UCSD-AML1 (cell line): Measurements from ENCODE around the gene VLDLR.

ENCODE experiments used
- DNase-seq: peaks from one replicate; lab custom pipeline; 2025; ENCODE audit not compliant: unreplicated experiment; lab: John Stamatoyannopoulos, UW

VLDLR gene

DNA sequence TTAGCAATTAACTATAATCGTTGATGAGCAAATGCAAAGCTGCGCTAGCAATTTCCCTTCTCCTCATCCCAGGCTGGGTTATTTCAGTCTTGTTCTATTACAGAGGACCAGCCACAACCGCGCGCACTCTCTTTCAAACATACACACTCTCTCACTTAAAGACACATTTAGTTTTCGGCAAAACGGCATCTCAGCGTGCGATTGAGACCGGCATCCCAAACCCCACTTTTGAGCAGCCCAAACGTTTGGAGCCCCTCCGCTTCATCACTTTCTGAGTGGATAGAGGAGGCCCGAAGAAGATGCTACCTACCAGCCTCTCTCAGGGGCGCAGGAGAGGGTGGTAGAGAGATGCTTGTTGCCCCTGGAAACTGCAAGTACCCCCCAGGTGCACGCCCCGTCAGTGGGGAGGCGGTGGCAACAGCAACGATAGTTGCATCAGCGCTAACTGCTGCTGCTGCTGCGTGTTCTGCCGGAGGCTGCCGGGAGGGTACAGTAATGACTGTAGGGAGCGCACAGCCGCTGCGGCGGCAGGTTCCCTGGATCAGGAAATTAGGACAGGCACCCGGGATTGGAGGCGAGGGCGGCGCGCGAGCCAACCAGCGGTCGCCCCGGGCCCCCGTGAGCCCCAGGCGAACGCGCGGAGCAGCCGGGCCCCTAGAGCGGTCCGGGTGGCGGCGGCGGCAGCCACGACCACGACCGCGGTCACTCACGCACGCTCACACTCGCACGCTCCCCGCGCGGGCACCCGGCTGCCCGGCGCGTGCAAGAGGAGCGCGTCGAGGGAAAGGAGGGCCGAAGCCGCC is 467 bp upstream of the VLDLR start:
- peak; percentile 82 for DNase-seq

DNA sequence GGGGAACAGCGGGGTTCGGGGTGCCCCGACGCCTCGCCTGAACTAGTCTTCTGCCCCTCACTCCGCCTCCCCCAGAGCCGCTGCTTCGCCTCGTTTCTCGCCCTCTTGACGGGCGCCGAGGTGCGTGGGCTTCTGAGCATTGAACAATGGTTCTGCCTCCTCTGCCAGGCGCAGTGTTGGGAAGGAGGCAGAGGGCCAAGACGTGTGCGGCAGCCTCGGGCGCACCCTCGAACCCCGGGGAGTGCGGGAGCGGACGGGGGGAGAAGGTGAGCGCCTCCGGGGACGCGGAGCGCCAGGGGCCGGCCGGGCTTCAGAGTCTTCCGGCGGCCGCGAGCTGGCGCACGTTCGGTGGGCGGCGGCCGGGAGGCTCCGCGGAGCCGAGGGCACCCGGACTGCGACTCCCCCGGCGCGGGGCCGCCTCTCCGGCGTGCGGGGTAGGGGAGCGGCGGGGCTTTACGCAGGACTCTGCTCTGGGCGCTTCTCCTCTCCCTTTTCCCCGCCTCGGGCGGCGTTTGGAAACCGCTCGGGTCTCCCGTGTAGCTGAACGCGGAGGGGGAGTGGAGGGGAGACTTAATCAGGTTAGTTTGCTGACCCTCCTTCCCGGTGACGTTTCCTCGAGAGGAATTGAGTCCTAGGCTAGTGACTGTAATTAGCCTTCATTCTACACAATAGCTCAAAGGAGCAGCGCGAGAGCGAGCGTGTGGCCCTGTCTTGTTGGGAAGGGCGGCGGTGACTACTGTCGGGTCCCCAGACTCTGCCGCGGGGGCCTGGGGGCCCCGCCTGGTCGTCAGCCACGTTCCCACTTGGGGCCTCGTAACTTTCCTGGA is 1.1 kb downstream of the VLDLR start:
- DNase-seq, result no peak

DNA sequence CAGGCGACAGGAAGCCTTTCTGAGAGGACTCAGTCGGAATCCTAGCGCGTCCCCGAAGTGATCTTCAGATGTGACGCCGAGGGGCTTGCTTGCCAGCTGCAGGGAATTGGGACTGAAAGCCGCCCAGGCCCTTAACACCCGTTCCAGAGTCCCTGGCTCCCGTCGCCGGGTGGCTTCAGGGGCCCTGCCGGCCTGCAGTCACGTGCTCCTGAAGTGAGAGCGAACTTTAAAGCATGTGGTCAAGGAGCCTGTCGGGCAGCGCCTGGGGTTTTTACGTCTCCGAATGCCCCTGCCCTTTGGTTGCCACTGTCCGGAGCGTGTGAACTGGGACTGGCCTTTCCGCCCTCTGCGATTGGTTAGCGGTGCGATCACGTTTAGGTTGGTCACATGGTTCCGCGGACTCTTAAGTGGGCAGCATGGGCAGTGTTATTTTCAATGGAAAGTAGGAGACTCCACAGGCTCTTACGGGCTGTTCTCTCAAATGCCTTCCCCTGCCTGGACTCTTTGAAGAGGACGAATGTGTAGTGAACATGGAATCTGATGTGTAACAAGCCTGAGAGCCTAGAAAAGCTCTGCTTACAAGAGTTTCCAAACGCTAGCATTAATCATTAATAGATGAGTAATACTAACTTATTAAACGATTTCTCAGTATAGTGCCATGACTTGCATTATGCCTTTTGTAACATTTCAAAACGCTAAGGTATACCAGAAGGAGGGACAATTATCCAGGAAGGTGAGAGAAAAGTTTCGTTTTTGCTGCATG is 1.9 kb downstream of the VLDLR start:
- DNase-seq, result no peak

DNA sequence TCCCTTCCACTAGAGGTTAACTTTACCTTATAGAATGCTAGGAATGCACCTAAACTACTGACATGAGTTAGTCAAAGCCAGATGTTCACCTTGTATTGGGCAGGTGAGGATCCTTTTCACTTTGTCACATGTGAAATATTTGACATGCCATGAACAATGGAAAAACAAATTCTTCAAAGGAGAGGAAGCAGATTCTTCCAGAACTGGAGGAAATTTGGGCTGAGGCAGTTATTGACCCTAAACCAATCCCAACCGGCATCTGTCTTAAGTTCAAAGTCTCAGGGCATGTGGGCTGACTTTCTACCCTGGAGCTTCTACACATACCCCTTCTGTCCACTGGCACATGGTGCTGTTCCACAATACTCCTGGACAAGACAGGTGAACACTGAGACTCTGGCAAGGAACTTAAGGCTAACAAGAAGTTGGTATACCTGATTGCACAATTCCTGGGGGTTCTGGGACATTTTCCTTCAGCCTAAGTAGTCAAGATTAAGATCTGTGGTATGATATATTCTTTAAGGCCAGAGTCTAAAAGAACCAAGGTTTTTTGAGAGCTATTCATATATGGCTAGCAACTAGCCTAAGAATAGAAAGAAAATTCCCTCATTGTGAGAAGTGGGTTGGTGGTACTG is 2.6 kb downstream of the VLDLR start:
- DNase-seq, result no peak

DNA sequence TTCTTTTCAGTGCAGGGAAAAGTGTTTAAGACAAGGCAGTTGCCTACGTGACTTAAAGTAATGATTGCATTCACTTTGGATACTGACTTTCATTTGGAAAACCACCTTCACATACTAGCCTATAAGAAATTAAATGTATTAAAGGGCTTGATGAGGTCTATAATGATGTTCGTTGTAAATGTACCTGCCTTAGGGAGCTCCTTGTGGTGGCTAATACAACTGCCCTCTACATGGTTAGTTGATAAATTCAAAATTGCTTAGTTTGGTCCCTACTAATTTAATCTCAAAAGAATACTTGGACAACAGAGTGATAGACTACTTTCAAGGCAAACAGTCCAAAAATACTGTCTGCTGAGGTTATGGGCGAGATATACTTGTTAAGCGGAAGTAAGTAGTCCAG is 3.8 kb downstream of the VLDLR start:
- no peak for DNase-seq

DNA sequence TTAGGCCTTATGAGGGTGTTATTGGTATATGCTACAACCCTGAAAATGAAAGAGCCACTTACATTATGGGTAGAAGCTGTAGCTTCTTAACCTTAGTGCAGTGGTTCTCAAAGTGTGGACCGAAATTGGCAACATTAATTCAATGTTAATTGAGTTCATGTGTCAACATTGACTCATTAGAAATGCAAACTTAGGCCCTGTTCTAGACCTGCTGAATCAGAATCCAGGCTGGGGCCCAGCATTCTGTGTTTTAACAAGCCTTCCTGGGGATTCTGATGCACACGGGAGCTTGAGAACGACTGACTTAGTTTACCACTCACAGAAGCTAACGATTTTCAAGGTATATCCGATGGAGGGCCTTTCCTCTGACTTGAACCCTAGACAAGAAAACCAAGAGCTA is 7.3 kb downstream of the VLDLR start:
- no peak for DNase-seq

DNA sequence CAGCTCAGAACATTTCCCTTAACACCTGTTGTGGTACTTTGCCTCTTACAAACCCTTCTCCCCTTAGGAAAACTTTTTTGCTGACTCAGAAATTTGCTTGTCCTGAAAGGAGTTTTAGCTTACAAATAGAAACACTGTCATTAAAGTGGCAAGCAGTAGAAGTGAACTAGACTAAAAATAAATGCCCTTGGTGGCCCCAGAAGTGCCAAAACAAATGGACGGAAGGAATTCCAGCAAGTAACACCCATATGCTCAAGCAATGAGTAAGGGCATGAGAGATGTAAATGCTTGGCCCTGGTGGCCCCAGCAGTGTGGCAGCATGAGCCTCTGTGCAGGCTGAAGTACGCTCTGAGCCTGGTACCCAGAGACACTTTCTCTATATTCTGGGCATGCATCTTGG is 8.6 kb downstream of the VLDLR start:
- DNase-seq, result no peak

DNA sequence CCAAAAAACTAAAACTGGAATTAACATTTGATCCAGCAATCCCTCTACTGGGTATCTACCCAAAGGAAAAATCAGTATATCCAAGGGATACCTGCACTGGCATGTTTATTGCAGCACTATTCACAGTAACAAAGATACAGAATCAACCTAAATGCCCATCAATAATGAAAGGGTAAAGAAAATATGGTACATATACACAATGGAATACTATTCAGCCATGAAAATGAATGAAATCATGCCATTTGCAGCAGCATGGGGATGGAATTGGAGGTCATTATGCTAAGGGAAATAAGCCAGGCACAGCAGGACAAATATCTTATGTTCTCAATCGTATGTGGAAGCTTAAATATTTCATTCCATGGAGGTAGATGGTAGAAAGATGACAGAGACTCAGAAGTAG is 9.7 kb downstream of the VLDLR start:
- no peak for DNase-seq

DNA sequence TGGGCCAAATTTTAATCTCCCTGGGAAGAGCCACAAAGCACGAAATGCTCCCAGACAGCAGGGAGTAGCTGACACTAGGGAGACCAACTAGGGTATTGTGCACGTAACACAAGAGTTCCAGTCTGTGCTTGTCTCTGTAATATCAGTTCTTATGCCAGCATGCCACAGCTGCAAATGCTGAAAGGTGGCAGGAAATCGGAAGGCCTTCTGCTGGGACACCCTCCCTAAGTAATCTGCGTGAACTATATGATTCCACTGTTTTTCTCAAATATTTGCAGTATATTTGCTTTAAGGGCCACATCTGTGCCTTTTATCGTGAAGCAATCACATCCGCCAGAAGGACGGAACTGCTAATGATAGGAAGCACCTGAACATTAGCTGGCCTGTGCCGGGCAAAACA is 12.6 kb downstream of the VLDLR start:
- no peak for DNase-seq

DNA sequence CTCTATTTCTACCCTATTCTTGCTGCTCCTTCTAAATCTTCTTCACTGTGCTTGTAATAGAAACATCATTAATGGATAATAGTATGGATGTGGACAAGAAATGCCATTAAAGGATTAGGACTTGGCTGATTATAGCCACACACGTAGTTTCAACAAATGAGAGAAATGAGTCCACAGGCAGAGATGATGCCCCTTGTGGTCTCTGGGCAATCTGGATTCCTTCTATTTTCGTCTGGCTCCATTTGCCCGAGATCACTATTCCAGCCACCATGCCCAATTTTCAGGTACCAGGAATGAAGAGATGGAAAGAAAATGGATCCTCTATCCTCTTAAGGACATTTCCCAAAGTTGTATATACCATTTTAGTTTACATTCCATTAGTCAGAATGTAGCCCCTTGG is 13.2 kb downstream of the VLDLR start:
- DNase-seq, result no peak

DNA sequence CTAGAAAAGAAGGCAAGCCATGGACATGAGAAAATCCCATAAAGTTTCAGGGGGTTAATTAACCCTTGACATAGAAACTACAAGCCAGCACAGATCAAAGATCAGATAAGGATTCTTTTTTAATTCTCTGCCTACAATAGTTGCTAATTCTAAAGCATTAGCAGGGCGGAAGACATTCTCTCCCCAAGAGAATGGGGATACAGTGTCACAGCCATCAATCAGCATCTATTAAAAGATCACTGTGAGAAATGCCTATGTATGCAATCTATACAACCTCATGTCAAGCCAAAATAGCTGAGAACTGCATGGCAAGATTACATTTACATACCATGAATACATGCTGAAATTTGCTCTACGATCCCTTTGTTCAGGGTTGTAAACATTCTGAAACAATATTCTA is 14.3 kb downstream of the VLDLR start:
- DNase-seq, result no peak

DNA sequence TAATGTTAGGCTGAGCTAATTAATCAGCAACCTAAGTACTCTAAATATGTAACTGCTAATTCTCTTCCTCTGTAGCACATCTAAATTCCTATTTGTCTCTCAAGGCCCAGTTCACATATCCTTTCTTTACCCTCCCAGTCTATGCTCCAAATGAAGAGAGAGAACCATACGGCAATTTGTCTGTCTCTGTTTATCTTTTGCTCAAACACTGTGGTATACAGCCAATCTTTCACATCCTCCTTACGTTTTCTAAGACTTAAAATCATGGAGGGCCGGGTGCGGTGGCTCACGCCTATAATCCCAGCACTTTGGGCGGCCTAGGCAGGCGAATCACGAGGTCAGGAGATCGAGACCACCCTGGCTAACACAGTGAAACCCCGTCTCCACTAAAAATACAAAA is 15.8 kb downstream of the VLDLR start:
- DNase-seq, result no peak

DNA sequence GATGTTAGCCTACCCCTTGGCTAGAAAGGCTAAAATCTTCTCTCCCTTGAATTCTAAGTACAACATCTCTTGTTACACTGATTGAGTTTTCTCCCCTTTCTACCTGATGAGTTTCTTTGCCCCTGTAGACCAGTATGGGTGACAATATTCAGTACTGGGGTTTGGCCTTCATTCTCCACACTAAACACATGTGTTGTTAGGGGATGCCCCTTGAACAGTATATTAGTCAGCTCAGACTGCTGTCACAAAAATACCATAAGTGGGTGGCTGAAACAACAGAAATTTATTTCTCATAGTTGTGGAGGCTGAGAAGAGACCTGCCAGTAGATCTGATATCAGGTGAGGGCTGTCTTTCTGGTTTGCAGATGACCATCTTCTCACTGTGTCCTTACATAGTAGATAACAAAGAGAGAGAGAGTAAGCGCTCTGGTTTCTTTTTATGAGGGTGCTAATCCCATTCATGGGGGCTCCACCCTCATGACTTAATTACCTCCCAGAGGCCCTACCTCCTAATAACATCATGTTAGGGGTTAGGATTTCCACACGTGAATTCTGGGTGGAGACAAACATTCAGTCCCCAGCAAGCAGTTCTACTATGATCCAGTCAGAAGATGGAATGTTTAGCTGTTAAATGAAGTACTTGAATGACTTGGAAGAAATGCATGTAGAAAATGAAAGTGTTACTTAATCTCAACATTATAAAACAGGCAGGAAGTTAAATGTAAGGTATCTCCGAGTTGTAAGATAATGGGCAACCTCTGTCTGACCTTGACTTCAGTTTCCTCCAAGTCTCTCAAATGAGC is 17.5 kb downstream of the VLDLR start:
- DNase-seq, result no peak

DNA sequence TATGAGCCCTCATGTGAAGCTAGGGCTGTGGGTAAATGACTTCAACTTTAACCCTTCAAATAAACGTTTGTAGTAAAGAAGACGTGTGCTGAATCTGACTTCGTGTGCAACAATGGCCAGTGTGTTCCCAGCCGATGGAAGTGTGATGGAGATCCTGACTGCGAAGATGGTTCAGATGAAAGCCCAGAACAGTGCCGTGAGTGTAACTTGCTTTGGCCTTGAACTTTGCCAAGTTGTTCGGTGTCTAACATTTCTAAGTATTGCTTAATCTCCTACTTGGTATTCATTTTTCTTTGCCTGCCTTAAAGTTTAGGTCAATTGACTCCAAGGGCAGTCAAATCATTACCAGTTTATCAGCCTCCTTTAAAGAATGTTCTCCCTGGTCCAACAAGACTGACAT is 18.2 kb downstream of the VLDLR start:
- DNase-seq, result no peak

DNA sequence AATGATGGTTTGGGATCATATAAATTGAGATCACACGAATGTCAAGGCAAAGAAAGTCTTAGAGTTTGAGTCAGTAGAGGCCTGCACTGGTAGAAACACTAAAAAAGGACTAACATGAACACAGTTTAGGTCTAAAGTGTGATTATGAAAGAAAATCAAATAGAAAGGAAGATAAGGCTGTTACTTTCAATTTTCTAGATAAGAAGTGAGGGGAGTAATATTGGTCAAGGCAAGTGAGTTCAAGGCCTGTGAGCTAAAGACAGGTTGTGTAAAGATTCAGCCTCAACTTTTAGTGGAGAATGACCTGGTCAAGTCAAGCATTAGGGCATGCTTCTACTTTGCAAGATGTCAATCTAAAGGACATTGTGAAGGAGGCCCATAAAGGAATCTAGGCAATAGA is 19.0 kb downstream of the VLDLR start:
- DNase-seq, result no peak

DNA sequence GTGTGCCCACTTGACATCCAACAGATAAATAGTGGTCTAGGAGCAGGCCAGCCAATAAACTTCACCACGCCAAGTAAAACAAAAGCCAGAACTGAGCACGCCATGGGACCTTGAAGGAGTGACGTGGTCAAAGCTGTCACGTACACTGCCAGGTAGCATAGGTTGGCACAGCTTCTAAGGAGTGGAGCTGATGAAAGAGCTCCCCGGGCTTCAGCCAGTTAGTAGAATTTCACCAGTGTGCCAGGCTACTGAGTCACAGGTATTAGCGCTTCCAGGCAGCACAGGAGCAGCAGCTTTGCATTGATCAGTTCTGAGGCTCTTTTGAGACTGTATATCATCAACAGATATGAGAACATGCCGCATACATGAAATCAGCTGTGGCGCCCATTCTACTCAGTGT is 19.4 kb downstream of the VLDLR start:
- no peak for DNase-seq

DNA sequence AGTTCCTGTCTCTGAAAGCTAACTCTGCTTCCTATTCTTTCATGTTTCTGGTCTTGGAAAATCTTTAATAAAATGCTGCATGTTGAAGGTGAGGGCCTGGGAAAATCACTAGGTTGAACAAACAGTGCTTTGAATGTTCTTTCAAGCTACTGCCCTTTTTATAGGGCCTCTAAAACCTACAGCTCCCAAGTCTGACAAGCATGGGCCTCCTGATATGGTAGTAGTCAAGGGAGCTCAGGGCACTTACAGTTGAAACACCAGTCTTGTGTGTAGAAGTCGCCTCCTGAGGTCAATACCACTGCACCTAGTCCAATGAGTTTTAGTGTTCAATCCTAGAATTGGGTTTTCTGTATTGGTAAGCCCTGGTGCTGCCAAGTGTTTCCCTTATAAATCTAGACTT is 20.5 kb downstream of the VLDLR start:
- DNase-seq, result no peak

DNA sequence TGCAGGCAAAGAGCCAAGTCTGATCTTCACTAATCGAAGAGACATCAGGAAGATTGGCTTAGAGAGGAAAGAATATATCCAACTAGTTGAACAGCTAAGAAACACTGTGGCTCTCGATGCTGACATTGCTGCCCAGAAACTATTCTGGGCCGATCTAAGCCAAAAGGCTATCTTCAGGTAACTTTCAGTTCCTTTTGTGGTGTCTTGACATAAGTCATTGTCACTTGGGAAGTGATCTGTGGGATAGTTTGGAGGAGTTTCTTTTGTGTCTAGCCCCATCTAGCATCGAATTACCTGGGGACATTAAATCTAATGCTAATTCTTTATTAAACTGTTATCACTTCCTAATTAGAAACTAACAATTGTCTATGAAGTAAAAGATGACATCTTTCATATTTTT is 24.0 kb downstream of the VLDLR start:
- DNase-seq, result no peak

DNA sequence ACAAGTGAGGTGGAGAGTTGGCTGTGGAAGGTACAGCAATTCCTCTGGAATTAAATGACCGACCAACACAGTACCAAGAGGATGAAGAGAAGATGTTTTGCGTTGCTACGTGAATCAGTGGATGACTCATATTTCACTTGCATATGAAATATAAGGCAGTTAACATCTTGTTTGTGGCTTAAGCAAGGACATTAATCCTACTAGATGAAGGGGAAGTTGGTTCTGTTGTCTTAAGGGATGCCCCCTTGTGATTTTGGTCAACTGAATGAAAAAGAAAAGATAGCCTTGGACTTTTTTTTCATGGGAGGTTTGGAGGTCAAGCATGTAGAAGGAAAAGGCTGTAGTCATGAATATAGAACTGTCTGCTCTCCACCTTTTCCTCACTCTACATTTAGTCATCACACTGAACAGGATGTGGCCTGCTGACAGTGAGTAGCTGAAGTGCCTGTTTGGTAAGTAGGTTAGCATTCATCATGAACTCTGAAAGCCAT is 33.9 kb downstream of the VLDLR start:
- no peak for DNase-seq

DNA sequence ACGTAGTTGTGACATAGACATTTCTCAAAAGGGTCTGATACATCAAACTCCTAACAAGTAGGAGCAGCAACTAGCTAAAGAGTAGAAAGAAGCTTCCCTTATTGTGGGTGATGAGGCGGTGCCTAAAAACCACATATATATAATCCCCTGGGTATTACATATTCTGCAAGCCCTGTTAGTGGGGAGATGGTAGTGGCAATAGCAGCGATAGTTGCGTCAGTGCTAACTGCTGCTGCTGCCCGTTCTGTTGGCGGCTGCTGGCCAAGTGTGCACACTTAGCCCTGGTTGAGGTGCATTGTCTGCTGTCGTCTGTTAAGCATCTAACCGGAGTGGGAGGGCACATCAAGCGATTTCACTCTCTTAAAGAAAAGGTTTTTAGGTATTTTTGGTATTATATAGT is 35.8 kb downstream of the VLDLR start:
- DNase-seq, result no peak
